Endothelial cell of umbilical vein (primary cell): ENCODE data around the gene CCDC14. TPM values are rescaled to one million over a fixed set of nuclear protein-coding genes. Genes with fewer than 3 reads are reported as not detected.
"Not testable (repeated sequence)": the region's sequence is repeated elsewhere in the genome, so short reads cannot be mapped to it uniquely, and the experiment has no call there.

Experiments used
- BruUV-seq: library from RNA; stranded (reverse); fragments of 400-500 nt; replicated peaks from 2 replicates; lab custom pipeline; 2021; lab: Mats Ljungman, UMichigan
- CTCF ChIA-PET: fragments of 300-600, 350-600 bp; sonication (Branson Sonifier 250); formaldehyde crosslinking; loops from one replicate; lab custom pipeline; 2021; ENCODE audit warnings: antibody characterized with exemption, inconsistent platforms; lab: Charles Lee
- POLR2A ChIA-PET: fragments of 300-600, 350-600 bp; sonication (Branson Sonifier 250); formaldehyde crosslinking; loops from one replicate; lab custom pipeline; 2021; ENCODE audit warnings: antibody characterized with exemption, inconsistent platforms; lab: Charles Lee
- DNase-seq: peaks from one replicate; pipeline ENCODE4 v3.0.0-alpha.2; 2011; ENCODE audit warnings: low read depth, low spot score
- FAIRE-seq: peaks from 2 replicates; lab custom pipeline; 2011; peaks lifted over from hg19 to GRCh38; lab: Jason Lieb, UNC
- H2AFZ ChIP-seq: 2 replicates; pipeline ENCODE4 v1.6.0; 2012; ENCODE audit warnings: low read depth, low read length, control low read depth, inconsistent platforms
- H3K27ac ChIP-seq: 2 replicates; pipeline ENCODE4 v1.5.1; 2011; ENCODE audit warnings: low read depth, mild to moderate bottlenecking, control low read depth, low read length, moderate library complexity; ENCODE audit not compliant: insufficient read depth
- H3K27me3 ChIP-seq, 2 experiments: 2 replicates each; pipeline versions ENCODE4 v1.6.0 to v1.6.1; 2011; ENCODE audit warnings: low read length in 2 of 2, mixed read lengths in 1 of 2; ENCODE audit not compliant: control insufficient read depth in 2 of 2, insufficient read depth in 2 of 2
- H3K36me3 ChIP-seq, 2 experiments: 2 replicates in 1 of 2; 3 replicates in 1 of 2; pipeline ENCODE4 v1.5.1; 2011; ENCODE audit warnings: low read length in 2 of 2, mild to moderate bottlenecking in 1 of 2, moderate library complexity in 1 of 2; ENCODE audit not compliant: control insufficient read depth in 2 of 2, insufficient read depth in 2 of 2; ENCODE audit errors: extremely low read depth in 1 of 2
- H3K4me1 ChIP-seq: 3 replicates; pipeline ENCODE4 v1.5.1; 2011; ENCODE audit warnings: mild to moderate bottlenecking, low read length; ENCODE audit not compliant: control insufficient read depth, insufficient read depth; ENCODE audit errors: extremely low read depth
- H3K4me2 ChIP-seq: 2 replicates; pipeline ENCODE4 v1.6.1; 2011; ENCODE audit warnings: low read length, control low read depth, mixed read lengths; ENCODE audit not compliant: insufficient read depth
- H3K4me3 ChIP-seq, 3 experiments: fragments of 200-600 bp in 1 of 3; sonication (generic), shearing (Covaris generic) in 1 of 3; replicated peaks in 1 of 3; 2 replicates each; pipeline ENCODE4 v1.5.1; 2011 to 2016; ENCODE audit warnings: control low read depth in 3 of 3, low read length in 3 of 3, mild to moderate bottlenecking in 2 of 3, inconsistent platforms in 1 of 3, low read depth in 1 of 3, moderate library complexity in 1 of 3; ENCODE audit not compliant: insufficient read depth in 1 of 3
- H3K79me2 ChIP-seq: 2 replicates; pipeline ENCODE4 v1.6.0; 2012; ENCODE audit warnings: low read length, inconsistent platforms; ENCODE audit not compliant: control insufficient read depth, insufficient read depth
- H3K9ac ChIP-seq: replicated peaks from 2 replicates; pipeline ENCODE3; 2011; ENCODE audit warnings: low read length, control low read depth; ENCODE audit not compliant: insufficient read depth; ENCODE audit errors: extremely low read depth
- H3K9me1 ChIP-seq: replicated peaks from 3 replicates; pipeline ENCODE4 v1.6.0; 2011; ENCODE audit warnings: mild to moderate bottlenecking, low read length; ENCODE audit not compliant: control insufficient read depth, insufficient read depth; ENCODE audit errors: extremely low read depth
- H3K9me3 ChIP-seq: replicated peaks from 2 replicates; pipeline ENCODE4 v1.5.1; 2012; ENCODE audit warnings: low read length, inconsistent platforms; ENCODE audit not compliant: control insufficient read depth, insufficient read depth
- H4K20me1 ChIP-seq: replicated peaks from 2 replicates; pipeline ENCODE3; 2011; ENCODE audit warnings: mild to moderate bottlenecking, low read length; ENCODE audit not compliant: control insufficient read depth, insufficient read depth; ENCODE audit errors: extremely low read depth
- dilution Hi-C: fragments of 300-500 bp; cut with MboI; formaldehyde crosslinking; loops from one replicate; pipeline ENCODE4 v1.15.0; 2019; ENCODE audit warnings: low sequenced_read_pairs; ENCODE audit not compliant: extremely low pct_ligation_motif_present
- intact Hi-C: fragments of 100-400 bp; cut with micrococcal nuclease; formaldehyde crosslinking; loops from one replicate; pipeline ENCODE4 v1.10.0; 2022
- polyA plus RNA-seq, 4 experiments: library from polyadenylated mRNA; depleted of rRNA in 3 of 4; stranded (reverse) in 3 of 4; unstranded in 1 of 4; fragments of >200 nt; gene quantifications; 2 replicates each; pipeline versions ENCODE4 v1.2.1 to v1.2.3, GENCODE V29; 2011 to 2012; ENCODE audit warnings: missing spikeins in 1 of 4
- total RNA-seq: library from RNA; stranded (reverse); gene quantifications from 2 replicates; pipeline ENCODE4 v1.2.3, GENCODE V29; 2021
- TF ChIP-seq, protein P1 (sequence below), 2 donors: IDR thresholded peaks; 1 replicate in 1 of 2; 2 replicates in 1 of 2; pipeline ENCODE4 v1.5.1; 2011; ENCODE audit warnings: low read length in 2 of 2, mild to moderate bottlenecking in 2 of 2, moderate library complexity in 2 of 2, control low read depth in 1 of 2, inconsistent platforms in 1 of 2, low read depth in 1 of 2; ENCODE audit not compliant: insufficient read depth in 1 of 2; ENCODE audit errors: extremely low read depth in 1 of 2

CCDC14 gene
- total and polyA plus RNA-seq, 2 donors (not counting 3 experiments of a cell fraction or from before 2014, with no cell fraction given), result 47.5 to 55.3 TPM

DNA sequence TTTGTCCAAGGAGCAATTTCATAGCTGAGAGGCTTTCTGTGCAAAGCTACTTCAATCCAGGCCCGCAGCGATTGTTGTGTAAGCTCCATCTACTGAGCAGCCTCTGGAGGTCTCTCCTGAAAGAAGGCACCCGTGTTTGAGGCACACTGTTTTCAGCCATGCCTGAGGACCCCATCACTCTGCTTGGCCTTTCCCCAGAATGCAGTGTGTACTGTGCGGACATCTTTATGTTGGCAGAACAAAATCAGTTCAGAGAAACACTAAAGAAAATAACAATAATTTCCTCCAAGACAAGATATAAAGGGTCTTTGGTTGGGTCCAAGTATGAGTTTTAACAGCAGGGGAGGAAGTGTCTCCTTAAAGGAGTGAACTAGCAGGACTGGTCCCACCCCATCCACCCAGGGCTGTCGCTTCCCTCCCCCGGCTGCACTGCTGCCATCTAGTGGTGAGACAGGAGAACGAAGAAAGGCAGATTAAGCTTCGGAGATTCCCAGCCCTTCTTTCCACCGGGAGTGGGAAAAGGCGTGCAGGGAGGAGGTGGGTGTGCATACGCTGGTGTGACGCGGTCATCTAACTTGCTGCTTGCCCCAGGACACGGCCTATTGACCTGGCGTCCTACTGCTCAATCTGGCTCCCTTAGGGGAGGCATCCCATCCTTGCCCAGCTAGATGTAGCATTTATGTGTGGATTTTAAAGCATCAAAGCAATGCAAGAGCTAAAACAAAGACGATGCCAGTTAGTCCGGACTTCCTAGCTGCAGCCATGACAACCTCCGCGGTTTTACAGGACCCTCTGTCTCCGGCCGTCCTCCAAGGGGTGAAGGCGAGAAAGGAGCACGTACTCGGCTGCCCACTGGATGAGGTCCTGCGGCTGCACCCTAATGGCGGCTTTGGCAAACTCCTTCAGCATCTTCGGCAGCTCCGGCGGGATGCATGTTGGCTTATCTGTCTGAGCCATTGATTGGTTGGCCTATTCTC lies 18.8 kb upstream of the CCDC14 start:
- H3K27ac ChIP-seq, H3K9me3 ChIP-seq, dilution Hi-C loops, H3K36me3 ChIP-seq, H3K9me1 ChIP-seq, H3K79me2 ChIP-seq, H3K4me1 ChIP-seq, POLR2A ChIA-PET, H3K9ac ChIP-seq, BruUV-seq, H4K20me1 ChIP-seq, H2AFZ ChIP-seq: not testable (repeated sequence)
- Histone ChIP-seq H3K4me2 (peak overlapping the region; percentile 21), H3K4me3 (peak overlapping the region in 1 of 3 experiments; percentile 10), H3K27me3 (peaks cover 36 to 52% of the 10 kb centered on the region in 2 experiments)
- FAIRE-seq (peak; percentile 78), DNase-seq (peak; percentile 35)
- TF ChIP-seq, protein P1, sequence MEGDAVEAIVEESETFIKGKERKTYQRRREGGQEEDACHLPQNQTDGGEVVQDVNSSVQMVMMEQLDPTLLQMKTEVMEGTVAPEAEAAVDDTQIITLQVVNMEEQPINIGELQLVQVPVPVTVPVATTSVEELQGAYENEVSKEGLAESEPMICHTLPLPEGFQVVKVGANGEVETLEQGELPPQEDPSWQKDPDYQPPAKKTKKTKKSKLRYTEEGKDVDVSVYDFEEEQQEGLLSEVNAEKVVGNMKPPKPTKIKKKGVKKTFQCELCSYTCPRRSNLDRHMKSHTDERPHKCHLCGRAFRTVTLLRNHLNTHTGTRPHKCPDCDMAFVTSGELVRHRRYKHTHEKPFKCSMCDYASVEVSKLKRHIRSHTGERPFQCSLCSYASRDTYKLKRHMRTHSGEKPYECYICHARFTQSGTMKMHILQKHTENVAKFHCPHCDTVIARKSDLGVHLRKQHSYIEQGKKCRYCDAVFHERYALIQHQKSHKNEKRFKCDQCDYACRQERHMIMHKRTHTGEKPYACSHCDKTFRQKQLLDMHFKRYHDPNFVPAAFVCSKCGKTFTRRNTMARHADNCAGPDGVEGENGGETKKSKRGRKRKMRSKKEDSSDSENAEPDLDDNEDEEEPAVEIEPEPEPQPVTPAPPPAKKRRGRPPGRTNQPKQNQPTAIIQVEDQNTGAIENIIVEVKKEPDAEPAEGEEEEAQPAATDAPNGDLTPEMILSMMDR (IDR thresholded peaks at IDR 0.05; ENCODE audit: extremely low read depth in 1 of 2, insufficient read depth in 1 of 2, low read depth in 1 of 2, low read length in 2 of 2), result peak; percentile 39 to 54
- CTCF ChIA-PET, result interaction anchor here (0.7 to 2.8 kb wide), 10 partner anchors 9 to 302 kb away, joined by 3 to 12 read pairs (median 4); partner anchors contain the start of gene CCDC14
- intact Hi-C loops, result loop anchor here (2.0 kb wide), 1 partner anchor 229 kb away; no protein-coding TSS in a partner anchor

DNA sequence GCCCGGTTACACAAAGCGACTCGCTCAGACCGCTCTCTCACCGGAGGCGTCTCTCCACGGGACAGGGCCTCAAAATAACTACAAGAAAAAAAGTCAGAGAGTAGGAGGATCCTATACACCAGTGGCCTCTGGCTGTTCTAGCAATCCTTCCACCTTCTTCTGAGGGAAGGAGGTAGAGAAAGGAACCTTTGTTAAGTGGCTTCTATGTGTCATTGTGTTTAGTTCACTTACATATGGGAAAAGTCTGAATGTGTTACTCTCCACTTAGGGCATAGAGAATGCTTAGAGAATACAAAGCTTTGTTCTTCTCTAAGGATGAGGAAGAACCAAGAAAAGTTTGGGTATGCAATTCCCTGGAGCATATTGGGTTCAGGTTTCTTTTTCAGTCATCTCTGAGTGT lies 15.9 kb upstream of the CCDC14 start:
- H3K4me2 ChIP-seq, H2AFZ ChIP-seq, POLR2A ChIA-PET, H3K9me3 ChIP-seq, H3K4me3 ChIP-seq, H3K36me3 ChIP-seq, H3K4me1 ChIP-seq, H3K79me2 ChIP-seq, H4K20me1 ChIP-seq, FAIRE-seq, BruUV-seq, H3K27ac ChIP-seq, intact Hi-C loops, DNase-seq, H3K9ac ChIP-seq, dilution Hi-C loops, CTCF ChIA-PET, H3K9me1 ChIP-seq: not testable (repeated sequence)
- peaks cover 23 to 26% of the 10 kb centered on the region in 2 experiments for H3K27me3 ChIP-seq

DNA sequence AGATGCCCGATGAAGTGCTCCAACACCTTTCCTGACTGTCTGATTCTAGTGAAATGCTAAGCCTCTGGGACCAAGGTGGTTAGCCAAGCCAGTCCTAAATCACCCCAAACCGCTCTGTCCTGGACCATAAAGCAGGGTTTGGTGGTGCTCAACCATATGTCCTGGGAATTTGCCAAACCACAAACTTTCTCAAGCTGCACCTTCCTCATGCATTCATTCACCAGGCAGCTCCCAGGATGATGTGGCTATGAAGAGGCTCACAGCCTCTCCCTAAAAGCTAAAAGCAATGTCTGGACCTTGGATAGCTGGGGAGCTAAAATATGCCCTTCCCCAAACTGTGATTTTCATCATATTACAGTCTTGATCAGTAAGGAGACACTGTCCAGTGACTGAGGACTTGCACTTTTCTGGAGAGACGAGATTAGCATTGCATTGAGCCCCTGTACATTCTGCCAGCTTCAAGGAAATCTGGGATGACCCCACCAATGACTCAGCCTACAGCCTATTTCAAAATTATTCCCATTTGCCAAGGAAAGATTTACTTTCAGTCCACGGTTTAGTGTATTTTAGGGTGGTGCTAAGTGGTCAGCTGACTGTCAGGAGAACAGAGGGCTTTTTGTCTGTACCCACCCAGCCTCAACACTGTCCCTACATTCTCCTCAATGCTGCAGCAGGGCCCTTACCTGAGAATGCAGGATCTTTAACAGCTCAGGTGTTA lies 15.3 kb upstream of the CCDC14 start:
- BruUV-seq, FAIRE-seq, H3K79me2 ChIP-seq, DNase-seq, dilution Hi-C loops, intact Hi-C loops, H3K4me3 ChIP-seq, H2AFZ ChIP-seq, H3K9me1 ChIP-seq, H4K20me1 ChIP-seq, H3K9me3 ChIP-seq, H3K36me3 ChIP-seq, H3K4me1 ChIP-seq, CTCF ChIA-PET, H3K4me2 ChIP-seq, H3K27ac ChIP-seq, POLR2A ChIA-PET, H3K9ac ChIP-seq: not testable (repeated sequence)
- peaks cover 26 to 28% of the 10 kb centered on the region in 2 experiments for H3K27me3 ChIP-seq
